ENCODE data around the gene C3orf52. TPM values are rescaled to one million over a fixed set of nuclear protein-coding genes. Genes with fewer than 3 reads are reported as not detected.

Gene C3orf52
- polyA plus RNA-seq, 1 donor, result 5.2 TPM

- DNase-seq (ENCODE audit: low read depth), result no peak
Observed at GRCh38 chr3:112134335-112135124, 48.3 kb downstream of the C3orf52 start.

GRCh38 chr3:112136046-112136445 lies 49.9 kb downstream of the C3orf52 start:
- peak; percentile 31 for DNase-seq (ENCODE audit: low read depth)

GRCh38 chr3:112136959-112137693 lies 50.9 kb downstream of the C3orf52 start:
- no peak for DNase-seq (ENCODE audit: low read depth)

- DNase-seq (ENCODE audit: low read depth), result no peak
Observed at GRCh38 chr3:112137781-112138180, 51.6 kb downstream of the C3orf52 start.

GRCh38 chr3:112138219-112138969 lies 52.2 kb downstream of the C3orf52 start:
- DNase-seq (ENCODE audit: low read depth), result no peak

- no peak for DNase-seq (ENCODE audit: low read depth)
Observed at GRCh38 chr3:112140584-112140983, 54.4 kb downstream of the C3orf52 start.

GRCh38 chr3:112141293-112141692 lies 55.1 kb downstream of the C3orf52 start:
- no peak for DNase-seq (ENCODE audit: low read depth)

GRCh38 chr3:112143251-112143650 lies 57.1 kb downstream of the C3orf52 start:
- DNase-seq (ENCODE audit: low read depth), result no peak

GRCh38 chr3:112143689-112144088 lies 57.5 kb downstream of the C3orf52 start:
- DNase-seq (ENCODE audit: low read depth), result no peak

- DNase-seq (ENCODE audit: low read depth), result no peak
Observed at GRCh38 chr3:112149136-112149535, 62.9 kb downstream of the C3orf52 start.

GRCh38 chr3:112167758-112168157 lies 81.6 kb downstream of the C3orf52 start:
- no peak for DNase-seq (ENCODE audit: low read depth)

Other genes with a start within 250 kb of the C3orf52 start
- 65.7 TPM for gene PHLDB2, start 227.1 kb upstream of the C3orf52 start, polyA plus RNA-seq (ENCODE audit: insufficient read length)
- 22.6 TPM for gene ABHD10, start 107.4 kb upstream of the C3orf52 start, polyA plus RNA-seq (ENCODE audit: insufficient read length)
- gene TAGLN3, start 87.5 kb upstream of the C3orf52 start, polyA plus RNA-seq (ENCODE audit: insufficient read length), result 3.4 TPM
- not detected for gene TMPRSS7, start 51.7 kb upstream of the C3orf52 start, polyA plus RNA-seq (ENCODE audit: insufficient read length)
- gene GCSAM, start 46.9 kb downstream of the C3orf52 start, polyA plus RNA-seq (ENCODE audit: insufficient read length), result 1.0 TPM
- gene SLC9C1, start 207.8 kb downstream of the C3orf52 start, polyA plus RNA-seq (ENCODE audit: insufficient read length), result 0.42 TPM
- 11.0 TPM for gene CD200, start 246.8 kb downstream of the C3orf52 start, polyA plus RNA-seq (ENCODE audit: insufficient read length)

All from forelimb muscle (tissue), 1 donor.